ENCODE measurements around the gene CD7.

The CD7 gene

DNA sequence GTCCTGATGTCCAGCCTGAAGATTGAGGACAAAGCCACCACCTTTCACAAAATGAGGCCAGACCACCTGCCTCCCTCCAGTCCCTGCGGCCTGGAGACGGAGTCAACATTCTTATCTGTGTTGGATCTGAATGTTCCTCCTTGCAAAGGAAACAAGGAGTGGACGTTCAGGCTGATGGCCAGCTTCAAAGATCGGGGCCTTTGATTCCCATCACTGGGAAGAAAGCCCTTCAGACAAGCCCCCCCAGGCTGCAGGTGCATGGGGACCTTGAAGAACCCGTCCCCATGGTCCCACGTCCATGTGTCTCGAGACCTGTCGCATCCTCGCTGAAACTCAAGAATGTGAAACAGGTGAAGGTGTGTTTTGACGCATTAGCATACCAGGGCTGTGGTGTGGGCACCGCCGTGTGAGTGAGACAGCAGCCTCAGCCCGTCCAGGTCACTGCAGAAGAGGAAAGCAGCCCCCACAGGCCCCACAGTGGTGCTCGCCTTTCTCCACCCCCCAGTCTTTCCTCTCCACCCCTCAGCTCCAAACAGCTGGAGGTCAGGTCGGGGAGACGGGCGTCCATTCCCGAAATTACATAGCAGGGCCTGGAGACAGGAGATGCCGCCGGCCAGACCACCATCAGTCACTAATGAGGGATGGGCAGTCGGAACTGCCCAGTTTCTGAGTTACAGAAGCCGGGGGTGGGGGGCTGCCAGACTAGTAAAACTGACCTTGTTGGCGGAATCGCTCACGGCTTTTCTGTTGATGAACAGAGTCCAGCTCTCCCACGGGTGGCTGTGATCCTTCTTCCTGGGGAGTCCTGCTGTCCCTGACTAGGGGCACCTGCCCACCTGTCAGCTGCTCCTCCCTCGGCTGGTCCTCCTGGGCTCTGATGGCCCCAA, 43.0 kb downstream of the CD7 start:
- TF ChIP-seq POLR2A (IDR thresholded peaks at IDR 0.05; ENCODE audit: low read depth, low read length) (no peak), POLR2AphosphoS5 (IDR thresholded peaks at IDR 0.05; ENCODE audit: low read depth, low read length) (no peak), TAF1 (IDR thresholded peaks at IDR 0.05; ENCODE audit: borderline replicate concordance, low read depth, low read length) (no peak)
- DNase-seq (ENCODE audit: insufficient read length), result no peak
- no peak for FAIRE-seq

DNA sequence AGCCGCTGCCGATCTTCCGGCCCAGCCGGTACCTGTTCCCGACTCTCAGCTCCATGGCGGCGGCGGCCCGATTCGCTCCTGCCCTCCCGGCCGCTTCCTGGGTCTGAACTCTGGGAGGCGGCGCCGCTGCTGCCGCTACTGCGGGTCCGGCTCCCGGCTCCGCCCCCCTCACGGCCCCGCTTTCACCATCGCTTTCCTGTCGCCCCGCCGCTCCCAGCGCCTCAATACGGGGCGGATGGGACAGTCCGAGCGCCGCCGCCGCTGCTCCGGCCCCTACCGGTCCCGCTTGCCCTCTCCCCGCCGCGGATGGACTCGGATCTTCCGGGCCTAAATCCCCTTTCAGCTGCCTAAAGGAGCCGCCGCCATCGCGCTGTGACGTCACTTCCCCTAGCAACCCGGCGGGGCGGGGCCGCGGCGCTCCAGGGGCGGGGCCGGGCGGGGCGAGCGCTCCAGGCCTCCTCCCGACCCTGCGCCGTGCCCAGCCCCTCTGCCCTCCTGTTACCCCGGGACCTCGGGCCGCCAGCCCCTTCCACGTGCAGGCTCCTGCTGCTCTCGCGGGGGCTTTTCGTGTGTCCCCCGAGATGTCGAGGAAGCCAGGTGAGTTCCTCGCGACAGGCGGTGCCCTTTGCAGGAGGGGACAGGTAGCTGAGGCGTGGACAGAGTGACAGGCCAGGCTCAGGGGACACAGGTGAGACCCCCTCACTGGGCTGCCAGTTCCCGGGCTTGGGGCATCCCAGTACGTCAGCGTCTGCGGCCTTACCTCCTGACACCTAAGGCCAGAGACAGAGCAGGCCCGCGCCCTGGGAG, 43.9 kb downstream of the CD7 start, which contains the start of gene CSNK1D:
Gene CSNK1D, minus strand, starts transcription at position 374 of the 807 bp plus-strand sequence. Its CDS starts 319 bp downstream, at position 55.
- FAIRE-seq, result peak; percentile 5
- DNase-seq (ENCODE audit: insufficient read length), result peak; percentile 97
- TF ChIP-seq TAF1 (IDR thresholded peaks at IDR 0.05; ENCODE audit: borderline replicate concordance, low read depth, low read length) (peak; percentile 80), POLR2A (IDR thresholded peaks at IDR 0.05; ENCODE audit: low read depth, low read length) (peak; percentile 75), POLR2AphosphoS5 (IDR thresholded peaks at IDR 0.05; ENCODE audit: low read depth, low read length) (0 out of 2 replicates have a peak, but pooled peaks have one; percentile 46)

GRCh38 chr17:82272495-82273326, 44.7 kb downstream of the CD7 start:
- FAIRE-seq (no peak), DNase-seq (ENCODE audit: insufficient read length) (peak; percentile 59)
- TF ChIP-seq POLR2A (IDR thresholded peaks at IDR 0.05; ENCODE audit: low read depth, low read length), result peak; percentile 56
- TF ChIP-seq TAF1 (IDR thresholded peaks at IDR 0.05; ENCODE audit: borderline replicate concordance, low read depth, low read length), result no peak

- DNase-seq (ENCODE audit: insufficient read length) (no peak), FAIRE-seq (no peak)
- TF ChIP-seq POLR2A (IDR thresholded peaks at IDR 0.05; ENCODE audit: low read depth, low read length) (no peak), POLR2AphosphoS5 (IDR thresholded peaks at IDR 0.05; ENCODE audit: low read depth, low read length) (no peak), TAF1 (IDR thresholded peaks at IDR 0.05; ENCODE audit: borderline replicate concordance, low read depth, low read length) (no peak)
Observed at GRCh38 chr17:82271401-82271800, 46.0 kb downstream of the CD7 start.

DNA sequence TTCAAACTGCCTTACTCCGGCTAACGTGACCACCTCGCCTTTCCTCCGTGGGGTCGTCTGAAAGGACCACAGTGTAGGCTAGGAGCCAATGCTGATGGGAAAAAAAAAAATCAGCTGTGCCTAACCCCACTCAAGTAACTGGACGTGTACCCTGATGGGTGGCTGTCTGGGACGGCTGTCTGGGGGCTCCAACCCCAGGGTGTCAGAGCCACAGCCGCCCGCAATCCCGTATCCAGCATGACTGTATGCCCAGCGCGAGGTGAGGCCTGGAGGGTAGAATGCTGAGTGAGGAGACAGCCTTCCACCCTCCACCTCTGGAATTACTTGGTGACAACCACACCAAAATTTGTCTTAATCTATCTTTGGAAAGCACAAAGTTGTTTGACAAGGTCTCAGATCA, 46.8 kb downstream of the CD7 start:
- FAIRE-seq, result no peak
- no peak; the same call in 1 of the 2 replicates for TF ChIP-seq POLR2A (IDR thresholded peaks at IDR 0.05; ENCODE audit: low read depth, low read length)
- TF ChIP-seq TAF1 (IDR thresholded peaks at IDR 0.05; ENCODE audit: borderline replicate concordance, low read depth, low read length), result no peak
- no peak for TF ChIP-seq POLR2AphosphoS5 (IDR thresholded peaks at IDR 0.05; ENCODE audit: low read depth, low read length)

DNA sequence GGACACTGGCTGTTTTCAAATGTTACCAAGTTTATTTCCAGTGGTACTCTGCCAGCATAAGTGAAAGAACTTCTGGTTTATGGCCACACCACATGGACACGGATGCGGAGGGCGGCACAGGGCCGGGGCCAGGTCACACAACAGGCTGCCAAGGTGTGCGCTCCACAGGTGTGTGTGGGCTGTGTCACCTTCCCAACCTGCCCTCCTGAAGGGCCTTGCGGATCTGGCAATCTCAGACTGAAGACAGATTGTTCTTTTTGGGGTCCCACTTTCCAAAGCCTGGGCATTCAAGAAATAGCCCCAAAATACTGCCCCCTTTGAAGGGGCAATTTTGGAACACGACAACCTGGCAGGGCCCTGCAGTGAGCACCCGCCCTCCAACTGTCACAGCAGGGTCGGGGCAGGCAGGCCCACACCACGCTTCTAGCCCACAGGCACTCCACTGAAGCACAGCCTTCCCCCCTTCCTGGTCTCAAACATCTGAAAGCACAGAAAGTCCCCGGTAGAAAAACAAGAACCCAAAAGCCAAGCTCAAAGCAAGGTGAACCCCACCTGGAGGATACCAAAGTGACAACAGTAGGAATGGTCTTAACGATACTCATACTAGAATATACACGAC, 47.4 kb downstream of the CD7 start:
- no peak for FAIRE-seq
- DNase-seq (ENCODE audit: insufficient read length), result no peak
- no peak for TF ChIP-seq POLR2A (IDR thresholded peaks at IDR 0.05; ENCODE audit: low read depth, low read length)
- 0 out of 2 replicates have a peak, but pooled peaks have one; percentile 7 for TF ChIP-seq POLR2AphosphoS5 (IDR thresholded peaks at IDR 0.05; ENCODE audit: low read depth, low read length)

More for the DNA sequence above, 46.8 kb downstream of the CD7 start:
- DNase-seq (ENCODE audit: insufficient read length), result no peak

GRCh38 chr17:82269138-82269881, 48.1 kb downstream of the CD7 start:
- TF ChIP-seq POLR2A (IDR thresholded peaks at IDR 0.05; ENCODE audit: low read depth, low read length) (peak; percentile 53; the same call in 1 of the 2 replicates), POLR2AphosphoS5 (IDR thresholded peaks at IDR 0.05; ENCODE audit: low read depth, low read length) (peak; percentile 49; the same call in 1 of the 2 replicates), TAF1 (IDR thresholded peaks at IDR 0.05; ENCODE audit: borderline replicate concordance, low read depth, low read length) (no peak)
- no peak for DNase-seq (ENCODE audit: insufficient read length)
- no peak for FAIRE-seq

DNA sequence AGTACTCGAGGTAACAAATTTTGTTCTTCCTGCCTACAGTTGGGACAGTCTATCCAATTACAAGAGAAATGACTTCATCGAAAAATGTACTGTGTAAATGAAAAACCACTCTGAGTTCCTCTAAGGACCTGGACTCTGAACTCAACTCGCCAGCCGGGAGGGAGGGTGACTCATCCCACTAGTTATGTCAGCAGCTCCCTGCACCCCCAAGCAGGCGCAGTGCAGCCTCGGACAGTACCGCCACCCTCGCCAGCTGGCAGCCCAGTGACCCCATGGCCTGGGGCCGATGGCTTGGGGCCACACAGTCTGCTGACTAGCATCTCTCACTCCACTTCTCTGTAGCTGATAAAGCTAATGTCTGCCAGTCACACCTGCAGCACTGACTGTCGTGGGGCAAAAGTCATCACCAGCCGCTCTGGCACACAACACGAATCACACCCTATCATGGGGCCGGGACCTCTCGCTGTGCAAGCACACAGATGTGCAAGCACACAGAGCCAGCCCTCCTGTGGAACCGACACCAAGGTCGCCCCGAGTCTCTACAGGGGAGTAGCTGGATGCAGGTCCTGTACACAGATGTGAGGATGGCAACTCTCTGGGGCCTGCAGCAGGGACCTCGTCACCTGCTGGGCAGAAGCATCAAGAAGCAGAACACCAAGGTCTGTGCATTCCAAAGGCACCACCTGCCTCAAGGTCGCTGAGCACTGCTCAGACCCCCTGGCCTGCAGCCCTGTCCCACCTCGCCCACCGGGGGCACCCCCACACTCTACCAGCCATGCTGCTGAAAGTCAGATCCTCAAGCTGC, 49.6 kb downstream of the CD7 start:
- DNase-seq (ENCODE audit: insufficient read length) (no peak), FAIRE-seq (no peak)
- TF ChIP-seq TAF1 (IDR thresholded peaks at IDR 0.05; ENCODE audit: borderline replicate concordance, low read depth, low read length) (no peak), POLR2A (IDR thresholded peaks at IDR 0.05; ENCODE audit: low read depth, low read length) (no peak), POLR2AphosphoS5 (IDR thresholded peaks at IDR 0.05; ENCODE audit: low read depth, low read length) (no peak)

GRCh38 chr17:82266142-82266541, 51.3 kb downstream of the CD7 start:
- no peak for FAIRE-seq
- no peak for TF ChIP-seq TAF1 (IDR thresholded peaks at IDR 0.05; ENCODE audit: borderline replicate concordance, low read depth, low read length)
- no peak for TF ChIP-seq POLR2AphosphoS5 (IDR thresholded peaks at IDR 0.05; ENCODE audit: low read depth, low read length)
- no peak for TF ChIP-seq POLR2A (IDR thresholded peaks at IDR 0.05; ENCODE audit: low read depth, low read length)
- no peak for DNase-seq (ENCODE audit: insufficient read length)

Measured in GM12892 (cell line).